BJ (cell line): ENCODE results near the gene TMEM201. TPM values are rescaled to one million over a fixed set of nuclear protein-coding genes. Genes with fewer than 3 reads are reported as not detected.
"Not testable (repeated sequence)": the region's sequence is repeated elsewhere in the genome, so short reads cannot be mapped to it uniquely, and the experiment has no call there.

Experiments
- CTCF ChIA-PET: fragments of 350-600 bp; formaldehyde crosslinking; extraction: SDS; loops from one replicate; lab custom pipeline; 2021; ENCODE audit warnings: antibody characterized with exemption, inconsistent platforms; lab: Yijun Ruan, JAX
- POLR2A ChIA-PET: fragments of 300-600 bp; sonication (Branson Sonifier 250); formaldehyde crosslinking; extraction: SDS; loops from one replicate; lab custom pipeline; 2021; ENCODE audit warnings: antibody characterized with exemption; lab: Charles Lee
- DNase-seq: peaks from one replicate; pipeline ENCODE4 v3.0.0-alpha.2; 2011; ENCODE audit warnings: low read depth
- H3K27me3 ChIP-seq: 2 replicates; pipeline ENCODE4 v1.6.0; 2011; ENCODE audit warnings: low read length; ENCODE audit not compliant: control insufficient read depth, insufficient read depth
- H3K36me3 ChIP-seq: 2 replicates; pipeline ENCODE4 v1.5.1; 2011; ENCODE audit warnings: low read length; ENCODE audit not compliant: control insufficient read depth, insufficient read depth
- H3K4me3 ChIP-seq: 2 replicates; pipeline ENCODE4 v1.5.1; 2011; ENCODE audit warnings: low read depth, mild to moderate bottlenecking, control low read depth, low read length
- CTCF ChIP-seq: IDR thresholded peaks from 2 replicates; pipeline ENCODE4 v1.5.1; 2011; ENCODE audit warnings: low read depth, mild to moderate bottlenecking, control low read depth, inconsistent platforms, low read length, moderate library complexity; ENCODE audit not compliant: insufficient read depth
- polyA plus RNA-seq: library from polyadenylated mRNA; depleted of rRNA; stranded (reverse); fragments of >200 nt; gene quantifications from 2 replicates; pipeline ENCODE4 v1.2.3, GENCODE V29; 2011

TMEM201 gene
- polyA plus RNA-seq, 1 experiment: 2.9 TPM

GRCh38 chr1:9557624-9558023, 31.1 kb upstream of the TMEM201 start:
- no peak for DNase-seq
- Histone ChIP-seq H3K4me3 (no peak overlapping the region), H3K27me3 (no peaks in the 10 kb centered on the region), H3K36me3 (no peaks in the 10 kb centered on the region)
- POLR2A ChIA-PET: no interaction called here
- no peak for TF ChIP-seq CTCF
- CTCF ChIA-PET: interaction anchor here (0.7 to 2.5 kb wide), 5 partner anchors 14 to 66 kb away, joined by 3 to 6 read pairs (median 4); no protein-coding TSS in a partner anchor

GRCh38 chr1:9558271-9558945, 30.3 kb upstream of the TMEM201 start:
- no peak for DNase-seq
- Histone ChIP-seq H3K27me3 (no peaks in the 10 kb centered on the region), H3K4me3 (no peak overlapping the region), H3K36me3 (no peaks in the 10 kb centered on the region)
- TF ChIP-seq CTCF: no peak
- CTCF ChIA-PET: interaction anchor here (1.0 to 2.5 kb wide), 3 partner anchors 13 to 63 kb away, joined by 3 to 6 read pairs (median 4); no protein-coding TSS in a partner anchor
- POLR2A ChIA-PET: no interaction called here

DNA sequence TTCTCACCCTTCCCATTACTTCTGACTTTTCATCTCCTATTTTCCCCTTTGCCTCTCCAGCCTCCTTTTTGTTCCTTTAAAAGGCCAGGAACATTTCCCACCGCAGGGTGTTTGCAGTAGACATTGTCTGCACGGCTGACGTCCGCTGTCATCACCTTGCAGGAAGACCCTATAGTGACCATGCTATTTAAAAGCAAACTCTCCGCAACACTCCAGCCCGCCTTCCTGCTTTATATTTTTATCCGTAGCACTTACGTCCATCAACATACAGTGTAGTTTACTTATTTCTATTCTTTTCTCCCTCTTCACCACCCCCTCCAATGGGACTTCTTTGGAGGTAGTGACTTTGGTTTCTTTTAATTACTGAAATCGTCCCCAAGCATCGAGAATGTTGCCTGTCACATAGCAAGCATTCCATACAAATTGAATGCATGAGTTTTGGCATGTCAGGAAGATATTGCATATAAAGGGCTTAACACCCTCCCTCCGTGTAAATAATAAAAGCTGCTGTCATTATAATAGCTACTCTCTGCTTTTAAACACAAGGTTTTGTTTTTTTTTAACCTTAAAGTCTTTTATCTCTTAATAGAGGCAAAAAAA, 29.7 kb upstream of the TMEM201 start:
- no peaks in the 10 kb centered on the region for H3K27me3 ChIP-seq
- ChIA-PET CTCF (interaction anchor here (1.0 to 2.5 kb wide), 3 partner anchors 13 to 63 kb away, joined by 3 to 6 read pairs (median 4); no protein-coding TSS in a partner anchor), POLR2A (no interaction called here)
- no peaks in the 10 kb centered on the region for H3K36me3 ChIP-seq
- H3K4me3 ChIP-seq: no peak overlapping the region
- no peak for DNase-seq
- no peak for TF ChIP-seq CTCF

GRCh38 chr1:9559673-9560072, 29.0 kb upstream of the TMEM201 start:
- ChIA-PET POLR2A (no interaction called here), CTCF (no interaction called here)
- H3K27me3 ChIP-seq: no peaks in the 10 kb centered on the region
- H3K36me3 ChIP-seq: no peaks in the 10 kb centered on the region
- DNase-seq: no peak
- TF ChIP-seq CTCF: no peak
- H3K4me3 ChIP-seq: no peak overlapping the region

- H3K36me3 ChIP-seq, DNase-seq, CTCF ChIA-PET, H3K27me3 ChIP-seq, H3K4me3 ChIP-seq, POLR2A ChIA-PET: not testable (repeated sequence)
Observed at GRCh38 chr1:9560090-9560489, 28.6 kb upstream of the TMEM201 start.
